Stimulated activated CD4-positive, alpha-beta T cell treated with anti-CD3 and anti-CD28 coated beads, Interleukin-2, amount 100 ng/mL, for 4 hours (primary cell): ENCODE data around the gene MRPS25.

ENCODE experiments used
- DNase-seq: peaks from one replicate; pipeline ENCODE4 v3.0.0-alpha.2; 2020; ENCODE audit warnings: low read depth

The MRPS25 gene

GRCh38 chr3:15064835-15065549, at the start of gene MRPS25:
MRPS25 (minus strand) TSS chr3:15065315; CDS start chr3:15065194, 121 bp downstream.
- DNase-seq: peak; percentile 83

- no peak for DNase-seq
These were observed 48.8 kb upstream of the MRPS25 start for GRCh38 chr3:15113884-15114283.

- DNase-seq: no peak
These were observed 48.4 kb upstream of the MRPS25 start for GRCh38 chr3:15113471-15113870.

- DNase-seq: no peak
These were observed 46.9 kb upstream of the MRPS25 start for GRCh38 chr3:15112011-15112410.

DNA sequence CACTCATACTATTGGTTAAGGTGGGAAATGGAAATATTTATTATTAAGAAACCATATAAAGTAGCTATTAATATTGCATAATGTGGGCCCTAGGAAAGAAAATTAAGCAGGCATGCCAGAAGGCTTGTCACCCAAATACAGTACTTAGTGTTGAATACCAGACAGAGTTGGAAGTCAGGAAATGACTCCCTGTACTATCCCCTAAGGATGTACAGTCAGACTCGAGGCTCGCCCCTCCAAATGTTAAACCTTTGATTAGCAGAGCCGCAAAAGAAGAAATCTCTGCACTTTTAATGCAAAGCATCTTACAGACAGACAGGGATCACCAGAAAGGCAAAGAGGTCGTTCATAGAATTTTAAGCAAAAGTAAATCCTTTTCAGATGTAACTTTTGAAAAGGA, 45.1 kb upstream of the MRPS25 start:
- no peak for DNase-seq

DNA sequence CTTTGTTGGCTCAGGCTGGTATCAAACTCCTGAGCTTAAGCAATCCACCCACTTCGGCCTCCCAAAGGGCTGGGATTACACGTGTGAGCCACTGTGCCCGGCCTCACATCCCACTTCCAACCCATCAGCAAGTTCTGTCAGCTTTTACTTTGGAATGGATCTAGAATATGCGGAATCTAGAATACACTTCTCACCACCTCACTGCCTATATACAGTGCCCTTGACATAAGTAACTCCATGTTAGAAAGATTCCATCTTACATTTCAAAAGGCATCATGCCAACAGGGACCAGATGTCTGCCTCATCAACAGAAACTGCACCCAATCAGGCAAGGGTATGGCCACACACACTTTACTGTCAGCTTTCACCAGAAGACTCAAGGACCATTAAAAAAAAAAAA, 43.8 kb upstream of the MRPS25 start:
- no peak for DNase-seq

DNA sequence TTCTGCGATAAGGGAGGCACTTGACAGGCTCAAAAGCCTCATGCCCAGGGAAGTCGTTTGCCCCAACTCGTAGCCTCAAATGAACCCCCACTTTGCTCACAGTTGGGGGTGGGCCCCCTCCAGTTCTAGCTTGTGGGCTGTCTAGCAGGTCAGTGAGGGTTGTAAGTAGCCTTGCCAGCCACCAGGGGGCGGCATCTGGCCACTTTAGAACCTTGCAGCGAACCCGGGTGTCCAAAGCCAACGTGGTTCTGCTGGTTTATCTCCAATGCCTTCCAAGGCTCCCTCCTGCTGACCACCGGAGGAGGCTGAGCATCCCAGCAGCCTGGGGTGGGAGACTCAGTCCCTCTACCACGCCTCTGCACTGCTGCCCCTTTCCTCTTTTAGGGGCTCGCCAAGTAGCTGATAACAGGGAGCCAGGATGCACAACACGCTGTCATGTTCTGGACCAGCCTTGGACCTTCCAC, 43.0 kb upstream of the MRPS25 start:
- DNase-seq: peak; percentile 63

DNA sequence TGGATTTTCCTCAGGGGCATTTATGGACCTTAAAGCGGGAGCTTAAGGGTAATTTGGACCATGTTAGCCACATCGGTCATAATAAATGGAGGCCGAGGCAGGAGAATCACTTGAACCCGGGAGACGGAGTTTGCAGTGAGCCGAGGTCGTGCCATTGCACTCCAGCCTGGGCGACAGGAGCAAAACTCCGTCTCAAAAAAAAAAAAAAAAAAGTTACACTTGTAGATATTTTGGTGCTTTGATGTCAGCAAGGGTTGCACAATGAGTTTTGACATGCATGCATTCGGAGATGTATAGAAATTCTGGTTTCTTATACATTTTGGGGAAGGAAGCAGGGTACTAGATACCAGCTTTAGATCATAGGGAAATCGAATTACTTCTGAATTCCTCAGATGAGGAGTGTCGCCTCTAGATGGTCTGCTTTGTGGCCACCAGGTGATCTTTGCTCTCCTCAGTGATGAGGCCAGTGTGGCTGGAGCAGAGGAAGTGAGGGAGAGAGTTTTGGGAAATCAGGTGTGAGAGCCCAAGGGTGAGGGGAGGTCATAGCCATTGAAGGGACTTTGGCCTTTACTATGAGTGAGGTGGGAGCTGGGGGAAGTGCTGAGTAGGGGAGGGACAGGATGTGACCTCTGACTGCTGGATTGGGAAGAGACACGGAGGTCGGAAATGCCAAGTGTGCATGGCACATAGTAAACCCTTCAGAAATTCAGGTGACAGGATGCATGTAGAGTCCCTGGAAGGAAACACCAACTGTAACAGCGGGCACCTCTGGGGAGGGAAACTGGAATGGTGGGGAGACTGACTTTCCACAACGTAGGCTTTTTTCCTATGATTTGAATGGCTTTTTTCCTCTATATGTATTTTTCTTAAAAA, 42.2 kb upstream of the MRPS25 start:
- DNase-seq: no peak

DNA sequence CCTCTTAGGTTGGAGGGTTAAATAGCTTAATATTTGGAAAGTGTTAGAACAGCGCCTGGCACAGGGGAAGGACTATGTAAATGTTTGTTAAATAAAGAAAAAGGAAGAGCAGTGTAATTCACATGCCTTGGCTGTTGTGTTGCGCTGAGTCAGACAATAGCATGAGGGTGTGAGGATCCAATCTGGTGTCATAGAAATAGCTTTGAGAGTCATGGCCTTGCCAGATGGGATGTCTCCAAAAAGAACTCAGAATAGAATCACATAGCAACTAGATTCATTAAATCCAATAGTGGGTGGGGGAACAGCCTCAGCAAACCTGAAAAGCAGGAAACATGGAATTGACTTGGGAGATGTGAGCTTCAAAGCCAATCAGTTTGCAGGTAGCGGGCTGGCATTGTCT, 37.7 kb upstream of the MRPS25 start:
- no peak for DNase-seq

DNA sequence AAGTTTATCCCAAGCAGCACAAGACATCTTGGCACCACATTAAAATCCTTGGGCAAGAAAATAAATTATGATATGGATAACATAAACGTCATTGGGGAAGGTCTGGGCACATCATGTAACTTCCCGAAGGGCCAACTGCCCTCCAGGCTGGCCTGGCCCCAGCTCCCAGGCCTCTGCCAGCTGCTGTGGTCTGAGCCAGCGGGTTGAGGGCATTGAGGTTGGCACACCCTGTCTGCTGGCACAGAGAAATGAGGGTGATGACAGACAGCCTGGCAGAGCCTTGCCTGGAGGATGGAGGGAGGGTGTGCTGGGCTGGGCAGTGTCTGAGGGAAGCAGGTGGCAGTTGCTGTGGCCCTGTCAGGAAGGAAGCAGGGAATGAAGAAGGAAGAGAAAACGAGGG, 37.1 kb upstream of the MRPS25 start:
- no peak for DNase-seq

- DNase-seq: no peak
These were observed 34.4 kb upstream of the MRPS25 start for GRCh38 chr3:15099364-15100098.

DNA sequence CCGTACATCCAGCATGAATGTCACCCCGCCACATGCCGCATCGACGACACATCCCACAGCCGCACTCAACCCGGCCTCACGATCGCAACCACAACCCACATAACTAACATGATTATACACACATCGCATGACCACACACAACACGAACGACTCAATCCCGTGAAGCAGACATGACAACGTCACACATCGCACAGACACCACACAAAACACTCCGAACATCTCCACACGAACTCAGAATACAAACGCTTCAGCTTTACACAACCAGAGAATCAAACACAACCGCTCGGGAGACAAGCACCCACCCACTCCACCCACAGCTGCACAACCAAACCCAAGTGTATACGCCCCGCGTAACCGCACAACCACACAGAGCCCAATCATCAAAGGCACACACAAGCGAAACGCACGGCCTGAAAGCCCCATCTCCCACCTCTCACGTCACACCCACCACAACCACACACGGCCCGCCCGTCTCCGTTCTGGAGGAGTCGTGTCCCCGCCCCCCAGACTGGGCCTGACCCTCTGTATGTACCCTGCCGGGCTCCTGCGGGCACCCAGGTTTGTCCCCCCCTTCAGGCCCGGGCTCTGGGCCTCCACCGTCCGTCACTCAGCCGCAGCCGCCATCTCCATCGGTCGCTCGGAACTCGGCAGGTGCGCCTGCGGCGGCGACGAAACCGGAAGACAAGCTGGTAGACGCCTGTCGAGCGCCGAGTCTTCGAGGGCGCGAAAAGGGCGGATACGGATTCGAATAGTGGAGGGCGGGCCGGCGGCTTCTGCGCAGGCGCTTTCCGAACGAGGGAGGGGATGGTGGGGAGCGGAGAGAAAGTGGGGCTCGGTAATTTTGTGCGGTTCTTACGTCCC, 33.6 kb upstream of the MRPS25 start, which contains the start of gene RBSN:
TSS of gene RBSN (minus strand) at position 646 of the 861 bp plus-strand sequence. CDS start 3,028 bp downstream, outside the sequence.
- DNase-seq: peak; percentile 90

- no peak for DNase-seq
These were observed 32.8 kb upstream of the MRPS25 start for GRCh38 chr3:15097891-15098290.

DNA sequence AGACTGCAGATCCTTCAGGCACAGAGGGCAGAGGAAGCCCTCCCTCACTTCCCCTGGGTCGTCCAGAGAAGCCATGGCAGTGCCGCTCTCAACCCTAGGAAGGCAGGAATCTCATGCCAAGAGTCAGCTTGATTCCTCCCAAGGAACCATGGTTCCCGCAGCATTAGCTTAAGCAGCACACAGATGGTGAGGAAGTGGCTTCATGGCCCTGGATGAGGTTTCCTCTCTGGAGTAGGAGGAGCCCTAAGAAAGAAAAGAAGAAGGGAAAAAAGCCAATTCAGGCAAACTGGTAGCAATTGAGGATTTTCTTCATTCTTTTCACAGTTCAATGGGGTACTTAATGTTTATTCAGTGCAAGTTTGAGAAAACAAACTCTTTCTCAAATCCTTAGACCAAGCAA, 30.9 kb upstream of the MRPS25 start:
- DNase-seq: no peak

DNA sequence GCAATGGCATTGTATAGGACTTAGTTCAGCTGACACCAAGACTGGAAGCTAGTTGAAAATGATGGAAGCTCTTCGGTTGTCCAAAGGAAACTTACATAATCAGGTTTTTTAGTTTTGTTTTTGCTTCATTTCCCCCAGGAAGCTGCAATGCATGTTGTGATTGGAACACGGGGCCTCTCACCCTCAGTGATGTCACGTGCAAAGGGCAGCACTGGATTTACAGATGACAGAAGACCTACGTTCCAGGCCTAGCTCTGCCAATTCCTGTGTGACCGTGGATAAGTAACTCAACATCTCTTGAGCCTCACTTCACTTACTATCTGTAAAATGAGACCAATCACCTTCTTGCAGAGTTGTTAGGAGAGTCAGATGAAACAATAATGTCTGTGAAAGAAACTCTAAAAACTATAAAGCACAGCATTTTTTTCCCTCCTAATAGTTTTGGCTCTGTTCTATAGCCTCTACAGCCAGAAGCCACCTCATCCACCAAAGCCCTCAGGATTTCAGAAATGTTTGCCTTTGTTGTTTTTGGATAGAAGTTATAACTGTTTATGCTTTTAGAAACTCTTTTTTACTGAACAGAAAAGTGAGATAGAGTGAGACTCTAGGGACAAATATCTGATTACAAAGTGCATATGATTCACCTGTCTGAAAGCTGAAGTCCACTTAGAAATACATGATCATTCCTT, 29.2 kb upstream of the MRPS25 start:
- DNase-seq: no peak

DNA sequence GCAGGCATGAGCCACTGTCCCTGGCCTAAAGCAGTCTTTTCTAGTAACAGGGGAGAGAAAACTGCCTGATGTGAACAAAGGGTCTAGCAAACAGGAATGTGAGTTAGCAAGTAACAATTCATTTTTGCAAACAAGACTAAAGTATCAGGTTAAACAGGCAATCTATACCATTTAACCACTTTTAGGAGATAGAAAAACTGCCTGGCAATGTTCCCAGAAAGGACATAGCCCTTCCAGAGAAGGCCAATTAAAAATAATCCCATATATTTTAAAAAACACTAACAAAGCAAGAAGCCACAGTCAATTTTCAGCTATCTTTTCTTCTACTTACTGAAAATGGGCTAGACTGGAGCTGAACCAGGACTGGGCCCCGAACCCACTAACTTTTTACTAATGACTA, 27.6 kb upstream of the MRPS25 start:
- no peak for DNase-seq

DNA sequence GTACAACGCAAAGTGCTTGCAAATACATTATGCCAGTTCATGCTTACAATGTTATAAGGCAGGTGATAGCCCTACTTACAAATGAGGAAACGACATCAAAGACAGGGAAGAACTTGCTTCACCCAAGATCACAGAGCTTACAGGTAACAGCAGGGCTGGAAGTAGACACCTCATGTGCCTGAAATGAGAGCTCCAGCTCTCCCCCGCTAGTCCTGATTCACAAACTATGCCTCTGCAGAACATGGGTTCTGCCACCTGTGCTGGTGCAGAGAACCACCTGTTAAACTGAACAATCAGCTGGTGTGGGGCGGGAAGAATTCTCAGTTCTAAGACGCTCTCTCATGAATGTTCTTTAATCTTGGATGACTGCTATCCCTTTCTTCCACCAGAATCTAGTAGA, 26.5 kb upstream of the MRPS25 start:
- DNase-seq: no peak

DNA sequence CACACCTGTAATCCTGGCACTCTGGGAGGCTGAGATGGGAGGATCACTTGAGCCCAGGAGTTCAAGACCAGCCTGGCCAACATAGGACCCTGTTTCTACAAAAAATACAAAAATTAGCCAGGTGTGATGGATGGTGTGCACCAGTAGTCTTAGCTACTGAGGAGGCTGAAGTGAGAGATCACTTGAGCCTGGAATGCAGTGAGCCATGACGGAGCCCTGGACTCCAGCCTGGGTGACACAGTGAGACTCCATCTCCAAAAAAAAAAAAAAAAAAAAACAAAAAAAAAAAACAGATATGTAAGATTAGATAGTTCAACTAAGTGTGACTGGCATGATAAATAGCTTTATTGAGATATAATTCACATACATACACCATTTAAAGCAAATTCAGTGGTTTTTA, 24.1 kb upstream of the MRPS25 start:
- DNase-seq: no peak

DNA sequence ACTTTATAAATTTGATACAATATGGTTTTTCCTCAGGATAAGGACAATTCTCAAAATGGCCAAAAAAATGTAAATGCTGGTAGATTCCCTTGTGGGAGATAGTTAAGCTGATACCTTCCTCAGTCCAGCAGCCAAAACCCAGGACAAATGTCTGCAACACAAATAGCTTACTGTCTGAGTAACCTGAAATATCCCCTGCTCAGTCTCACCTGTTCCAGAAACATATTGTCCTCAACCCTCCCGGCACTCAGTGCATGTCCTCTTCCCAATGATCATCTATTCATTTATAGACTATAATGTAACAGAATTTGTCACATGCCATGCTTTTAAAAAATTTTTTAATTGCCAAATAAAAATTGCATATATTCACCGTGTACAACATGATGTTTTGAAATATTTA, 21.6 kb upstream of the MRPS25 start:
- no peak for DNase-seq

GRCh38 chr3:15086263-15086662, 21.1 kb upstream of the MRPS25 start:
- no peak for DNase-seq

DNA sequence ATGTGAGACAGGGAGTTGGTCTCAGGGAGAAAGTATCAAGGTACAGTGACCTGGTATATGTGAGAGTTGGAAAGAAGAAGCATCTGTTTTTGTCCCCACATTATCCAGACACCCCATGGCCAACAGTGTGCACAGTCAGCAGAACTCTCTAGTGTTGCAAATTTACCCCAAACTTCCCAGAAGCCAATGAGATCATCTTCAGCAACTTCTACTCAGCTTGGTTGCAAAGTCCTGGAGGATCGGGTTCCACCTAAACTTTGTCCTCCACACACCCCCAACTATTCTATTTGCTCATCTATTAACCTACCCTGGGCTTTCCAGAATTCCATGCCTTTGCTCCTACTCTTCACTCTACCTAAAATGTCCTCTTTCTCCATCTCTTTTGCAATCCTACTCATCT, 18.1 kb upstream of the MRPS25 start:
- no peak for DNase-seq
